ENCODE measurements around the gene TNNT3.

- TF ChIP-seq CTCF (conservative IDR thresholded peaks at IDR 0.05) (no peak), EZH2 (IDR thresholded peaks at IDR 0.05; ENCODE audit: low read depth) (no peak)
Measured at GRCh38 chr11:1933416-1934334, 14.2 kb downstream of the TNNT3 start.
